Neuronal stem cell (in vitro differentiated cells): Measurements from ENCODE around the gene GINS2.

Experiments
- DNase-seq: peaks from one replicate; pipeline ENCODE4 v3.0.0-alpha.2; 2013; ENCODE audit warnings: low spot score
- H2AFZ ChIP-seq: one replicate; pipeline ENCODE4 v1.6.1; 2013; ENCODE audit warnings: mild to moderate bottlenecking, low read length, inconsistent platforms
- H2AK5ac ChIP-seq: 2 replicates; pipeline ENCODE4 v1.6.1; 2013; ENCODE audit warnings: low read depth, mild to moderate bottlenecking, inconsistent platforms, low read length, moderate library complexity, mixed read lengths
- H2BK120ac ChIP-seq: 2 replicates; pipeline ENCODE4 v1.6.1; 2013; ENCODE audit warnings: low read depth, mild to moderate bottlenecking, inconsistent platforms, low read length, moderate library complexity, mixed read lengths
- H2BK12ac ChIP-seq: one replicate; pipeline ENCODE4 v1.6.1; 2013; ENCODE audit warnings: low read length, inconsistent platforms
- H2BK15ac ChIP-seq: 2 replicates; pipeline ENCODE4 v1.6.1; 2013; ENCODE audit warnings: mild to moderate bottlenecking, low read length, inconsistent platforms, mixed read lengths
- H2BK5ac ChIP-seq: one replicate; pipeline ENCODE4 v1.6.1; 2013; ENCODE audit warnings: inconsistent platforms, mild to moderate bottlenecking, low read length, moderate library complexity
- H3K14ac ChIP-seq: one replicate; pipeline ENCODE4 v1.6.1; 2013; ENCODE audit warnings: low read length, inconsistent platforms
- H3K18ac ChIP-seq: 2 replicates; pipeline ENCODE4 v1.6.1; 2013; ENCODE audit warnings: low read length, inconsistent platforms
- H3K23ac ChIP-seq: 2 replicates; pipeline ENCODE4 v1.6.1; 2013; ENCODE audit warnings: low read depth, mild to moderate bottlenecking, mixed read lengths, low read length, inconsistent platforms; ENCODE audit not compliant: poor library complexity
- H3K27ac ChIP-seq: replicated peaks from 3 replicates; pipeline ENCODE4 v1.5.1; 2013; ENCODE audit warnings: low read length, inconsistent platforms
- H3K27me3 ChIP-seq, 3 experiments: 2 replicates each; pipeline ENCODE4 v1.6.1; 2013; ENCODE audit warnings: low read length in 3 of 3, mild to moderate bottlenecking in 2 of 3, inconsistent platforms in 1 of 3, low read depth in 1 of 3, mixed read lengths in 1 of 3, moderate library complexity in 1 of 3; ENCODE audit not compliant: control insufficient read depth in 3 of 3, insufficient read depth in 3 of 3
- H3K36me3 ChIP-seq, 2 donors: replicated peaks in 1 of 2; 2 replicates each; pipeline ENCODE4 v1.6.1; 2013; ENCODE audit warnings: low read length in 2 of 2; ENCODE audit not compliant: control insufficient read depth in 2 of 2, insufficient read depth in 2 of 2
- H3K4ac ChIP-seq: 2 replicates; pipeline ENCODE4 v1.6.1; 2013; ENCODE audit warnings: inconsistent platforms, mild to moderate bottlenecking, low read length, moderate library complexity
- H3K4me1 ChIP-seq, 2 donors: 1 replicate in 1 of 2; 2 replicates in 1 of 2; pipeline ENCODE4 v1.6.1; 2013; ENCODE audit warnings: low read length in 2 of 2, low read depth in 1 of 2; ENCODE audit not compliant: control insufficient read depth in 2 of 2, insufficient read depth in 1 of 2
- H3K4me2 ChIP-seq: one replicate; pipeline ENCODE4 v1.6.1; 2013; ENCODE audit warnings: mild to moderate bottlenecking, low read length, inconsistent platforms; ENCODE audit not compliant: insufficient read depth, poor library complexity, severe bottlenecking
- H3K4me3 ChIP-seq, 2 donors: 2 replicates each; pipeline ENCODE4 v1.5.1; 2013; ENCODE audit warnings: low read length in 2 of 2, mild to moderate bottlenecking in 2 of 2, inconsistent platforms in 1 of 2, moderate library complexity in 1 of 2
- H3K79me1 ChIP-seq: one replicate; pipeline ENCODE4 v1.6.1; 2013; ENCODE audit warnings: low read depth, mild to moderate bottlenecking, inconsistent platforms, low read length, moderate library complexity
- H3K9ac ChIP-seq: one replicate; pipeline ENCODE4 v1.6.1; 2013; ENCODE audit warnings: mild to moderate bottlenecking, low read depth, low read length, inconsistent platforms; ENCODE audit not compliant: poor library complexity
- H3K9me3 ChIP-seq, 2 donors: replicated peaks in 1 of 2; 2 replicates each; pipeline versions ENCODE3 to v1.6.1; 2013; ENCODE audit warnings: low read length in 2 of 2, mild to moderate bottlenecking in 2 of 2, inconsistent platforms in 1 of 2, low read depth in 1 of 2, mixed read lengths in 1 of 2, moderate library complexity in 1 of 2; ENCODE audit not compliant: control insufficient read depth in 2 of 2, insufficient read depth in 1 of 2
- H4K8ac ChIP-seq: one replicate; pipeline ENCODE4 v1.6.1; 2013; ENCODE audit warnings: low read depth, mild to moderate bottlenecking, inconsistent platforms, low read length, moderate library complexity
- H4K91ac ChIP-seq: one replicate; pipeline ENCODE4 v1.6.1; 2013; ENCODE audit warnings: low read length, low read depth, mild to moderate bottlenecking, inconsistent platforms; ENCODE audit not compliant: poor library complexity
- WGBS, 2 donors: extraction: QIAGEN DNeasy Blood & Tissue Kit; methylation state at CpG; one replicate each; pipeline ENCODE4 v1.1.7; 2013; ENCODE audit warnings: missing lambda C conversion rate in 2 of 2, mixed read lengths in 1 of 2; ENCODE audit not compliant: insufficient read length in 2 of 2, insufficient replicate concordance in 1 of 2; ENCODE audit errors: extremely low coverage in 2 of 2; 5-methylcytosine and 5-hydroxymethylcytosine counted together

Gene GINS2

GRCh38 chr16:85710732-85711131 is 22.0 kb upstream of the GINS2 start:
- Histone ChIP-seq H3K4me2 (no peak overlapping the region), H2AK5ac (peak overlapping the region; percentile 21), H2BK5ac (no peak overlapping the region), H3K36me3 (no peaks in the 10 kb centered on the region), H2AFZ (peak overlapping the region; percentile 29), H2BK12ac (no peak overlapping the region), H2BK120ac (no peak overlapping the region), H3K9ac (no peak overlapping the region), H3K4me1 (peaks cover 11 to 18% of the 10 kb centered on the region in 2 donors), H3K4ac (no peak overlapping the region), H3K27me3 (peaks cover 0 to 3% (median 0%) of the 10 kb centered on the region in 3 experiments), H4K91ac (no peak overlapping the region), H3K9me3 (peaks cover 5 to 9% of the 10 kb centered on the region in 2 donors), H4K8ac (no peak overlapping the region), H2BK15ac (no peak overlapping the region), H3K4me3 (no peak overlapping the region), H3K27ac (no peak overlapping the region), H3K18ac (peak overlapping the region; percentile 62), H3K23ac (no peak overlapping the region), H3K14ac (no peak overlapping the region), H3K79me1 (no peaks in the 10 kb centered on the region)
- no peak for DNase-seq
- WGBS, 2 donors = no CpG with 5 or more reads among the region's 9 CpGs

- peaks cover 5 to 9% of the 10 kb centered on the region in 2 donors for H3K9me3 ChIP-seq
- H3K4me3 ChIP-seq = no peak overlapping the region
- peak overlapping the region; percentile 76 for H2AK5ac ChIP-seq
- no peaks in the 10 kb centered on the region for H3K27me3 ChIP-seq
- peak overlapping the region; percentile 40 for H3K14ac ChIP-seq
- H3K23ac ChIP-seq = peak overlapping the region; percentile 68
- H3K4me2 ChIP-seq = no peak overlapping the region
- no peak overlapping the region for H3K4ac ChIP-seq
- H2BK120ac ChIP-seq = no peak overlapping the region
- H3K36me3 ChIP-seq = no peaks in the 10 kb centered on the region
- peak overlapping the region; percentile 73 for H3K18ac ChIP-seq
- H2BK12ac ChIP-seq = peak overlapping the region; percentile 65
- peaks cover 5 to 11% of the 10 kb centered on the region in 2 donors for H3K4me1 ChIP-seq
- H2BK5ac ChIP-seq = no peak overlapping the region
- H4K8ac ChIP-seq = no peak overlapping the region
- no peak overlapping the region for H4K91ac ChIP-seq
- no peak overlapping the region for H3K27ac ChIP-seq
- no peaks in the 10 kb centered on the region for H3K79me1 ChIP-seq
- peak overlapping the region; percentile 32 for H3K9ac ChIP-seq
- DNase-seq = no peak
- no peak overlapping the region for H2BK15ac ChIP-seq
- WGBS, 2 donors = no CpG with 5 or more reads among the region's 53 CpGs
- H2AFZ ChIP-seq = peak overlapping the region; percentile 51
Measured at GRCh38 chr16:85709766-85710585, 21.2 kb upstream of the GINS2 start.

GRCh38 chr16:85708338-85708737 is 19.6 kb upstream of the GINS2 start:
- no peak overlapping the region for H3K27ac ChIP-seq
- H3K9ac ChIP-seq = no peak overlapping the region
- no peak overlapping the region for H2BK12ac ChIP-seq
- H3K4ac ChIP-seq = no peak overlapping the region
- H3K9me3 ChIP-seq = peaks cover 5 to 9% of the 10 kb centered on the region in 2 donors
- H3K4me3 ChIP-seq = no peak overlapping the region
- no peak overlapping the region for H2BK5ac ChIP-seq
- no peak overlapping the region for H4K8ac ChIP-seq
- no peak overlapping the region for H2BK15ac ChIP-seq
- no peaks in the 10 kb centered on the region for H3K27me3 ChIP-seq
- H4K91ac ChIP-seq = no peak overlapping the region
- H2AFZ ChIP-seq = no peak overlapping the region
- H3K23ac ChIP-seq = no peak overlapping the region
- no peak overlapping the region for H2BK120ac ChIP-seq
- H3K18ac ChIP-seq = no peak overlapping the region
- DNase-seq = no peak
- H3K36me3 ChIP-seq = no peaks in the 10 kb centered on the region
- H2AK5ac ChIP-seq = no peak overlapping the region
- no peak overlapping the region for H3K4me2 ChIP-seq
- H3K79me1 ChIP-seq = no peaks in the 10 kb centered on the region
- peaks cover 5 to 11% of the 10 kb centered on the region in 2 donors for H3K4me1 ChIP-seq
- H3K14ac ChIP-seq = no peak overlapping the region
- WGBS, 2 donors = no CpG with 5 or more reads among the region's 6 CpGs

GRCh38 chr16:85707528-85708095 is 18.9 kb upstream of the GINS2 start:
- Histone ChIP-seq H4K91ac (no peak overlapping the region), H3K4me3 (no peak overlapping the region), H3K9ac (peak overlapping the region; percentile 63), H2BK12ac (no peak overlapping the region), H2BK15ac (no peak overlapping the region), H3K9me3 (peaks cover 5 to 9% of the 10 kb centered on the region in 2 donors), H3K14ac (no peak overlapping the region), H3K36me3 (no peaks in the 10 kb centered on the region), H3K18ac (peak overlapping the region; percentile 45), H3K27ac (no peak overlapping the region), H3K4me1 (peaks cover 2 to 7% of the 10 kb centered on the region in 2 donors), H3K23ac (no peak overlapping the region), H2BK5ac (no peak overlapping the region), H2BK120ac (no peak overlapping the region), H4K8ac (no peak overlapping the region), H2AFZ (no peak overlapping the region), H3K4me2 (no peak overlapping the region), H3K4ac (no peak overlapping the region), H3K27me3 (no peaks in the 10 kb centered on the region), H2AK5ac (peak overlapping the region; percentile 56), H3K79me1 (no peaks in the 10 kb centered on the region)
- whole genome bisulfite sequencing, 2 donors = no CpG with 5 or more reads among the region's 16 CpGs
- DNase-seq = no peak
